ENCODE data around the gene KLF2.

KLF2 gene

DNA sequence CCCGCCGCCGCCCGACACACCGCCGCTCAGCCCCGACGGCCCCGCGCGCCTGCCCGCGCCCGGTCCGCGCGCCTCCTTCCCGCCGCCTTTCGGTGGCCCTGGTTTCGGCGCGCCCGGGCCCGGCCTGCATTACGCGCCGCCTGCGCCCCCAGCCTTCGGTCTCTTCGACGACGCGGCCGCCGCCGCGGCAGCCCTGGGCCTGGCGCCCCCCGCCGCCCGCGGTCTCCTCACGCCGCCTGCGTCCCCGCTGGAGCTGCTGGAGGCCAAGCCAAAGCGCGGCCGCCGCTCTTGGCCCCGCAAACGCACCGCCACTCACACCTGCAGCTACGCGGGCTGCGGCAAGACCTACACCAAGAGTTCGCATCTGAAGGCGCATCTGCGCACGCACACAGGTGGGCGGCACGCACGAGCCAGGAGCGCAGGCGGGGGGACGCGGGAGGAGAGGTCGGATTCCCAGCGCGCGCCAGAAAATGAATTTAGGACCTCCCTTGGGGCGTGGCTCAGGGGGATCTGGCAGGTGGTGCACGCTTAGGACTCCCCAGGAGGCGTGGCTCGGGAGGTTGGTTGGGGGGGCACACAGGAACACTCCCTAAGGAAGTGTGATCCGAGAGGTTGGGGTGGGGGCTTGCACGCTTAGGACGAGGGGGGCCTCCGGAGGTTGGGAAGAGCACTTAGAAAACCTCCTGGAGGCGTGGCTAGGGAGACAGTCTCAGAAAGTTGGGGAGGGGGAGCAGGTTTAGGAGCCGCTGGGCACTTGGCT lies 1.2 kb downstream of the KLF2 start:
- TF ChIP-seq SUZ12 (IDR thresholded peaks at IDR 0.05; ENCODE audit: extremely low read depth, insufficient read depth, insufficient read length) (peak; percentile 6), ZNF274 (IDR thresholded peaks at IDR 0.05; ENCODE audit: low read depth, low read length) (no peak)
- peak overlapping the region; percentile 72 for H3K4me3 ChIP-seq (ENCODE audit: insufficient read length, low read depth)
- H3K9me3 ChIP-seq (ENCODE audit: insufficient read depth, low read length), result no peaks in the 10 kb centered on the region
- no peak for DNase-seq (ENCODE audit: low read depth, low spot score)
- H3K36me3 ChIP-seq (ENCODE audit: insufficient read depth, insufficient read length, low read length), result peaks cover 11% of the 10 kb centered on the region
- H3K9ac ChIP-seq (ENCODE audit: insufficient read length, low read depth), result peak overlapping the region; percentile 80
- H3K27me3 ChIP-seq (ENCODE audit: insufficient read depth, insufficient read length), result peaks cover 75% of the 10 kb centered on the region
- H3K4me1 ChIP-seq (ENCODE audit: insufficient read depth, insufficient read length), result peaks cover 4% of the 10 kb centered on the region

DNA sequence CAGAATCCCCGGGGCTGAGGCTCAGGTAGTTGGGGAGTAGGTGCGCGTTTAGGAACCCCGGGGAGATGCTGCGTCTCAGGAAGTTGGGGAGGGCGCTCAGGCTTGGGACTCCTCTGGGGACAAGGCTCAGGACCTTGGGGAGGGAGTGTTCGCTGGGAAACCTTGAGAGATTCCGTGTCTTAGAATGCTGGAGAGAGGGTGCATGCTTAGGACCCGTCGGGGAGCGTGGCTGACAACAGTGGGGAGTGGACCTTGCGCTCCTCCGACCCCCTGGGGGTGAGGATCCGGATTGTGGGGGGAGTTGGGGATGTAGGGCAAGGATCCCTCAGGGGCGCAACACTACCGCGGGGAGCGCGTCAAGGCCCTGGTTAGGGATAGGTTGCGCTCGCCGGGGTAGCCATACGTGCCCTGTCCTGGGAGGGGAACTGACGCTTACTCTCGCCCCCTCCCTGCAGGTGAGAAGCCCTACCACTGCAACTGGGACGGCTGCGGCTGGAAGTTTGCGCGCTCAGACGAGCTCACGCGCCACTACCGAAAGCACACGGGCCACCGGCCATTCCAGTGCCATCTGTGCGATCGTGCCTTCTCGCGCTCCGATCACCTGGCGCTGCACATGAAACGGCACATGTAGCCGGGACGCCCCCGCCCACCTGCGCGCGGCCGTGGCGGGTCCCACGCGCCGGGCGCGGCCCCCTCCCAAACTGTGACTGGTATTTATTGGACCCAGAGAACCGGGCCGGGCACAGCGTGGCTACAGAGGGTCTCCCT lies 2.0 kb downstream of the KLF2 start:
- TF ChIP-seq ZNF274 (IDR thresholded peaks at IDR 0.05; ENCODE audit: low read depth, low read length), result no peak
- TF ChIP-seq SUZ12 (IDR thresholded peaks at IDR 0.05; ENCODE audit: extremely low read depth, insufficient read depth, insufficient read length), result peak; percentile 74
- no peaks in the 10 kb centered on the region for H3K9me3 ChIP-seq (ENCODE audit: insufficient read depth, low read length)
- peaks cover 11% of the 10 kb centered on the region for H3K36me3 ChIP-seq (ENCODE audit: insufficient read depth, insufficient read length, low read length)
- peaks cover 75% of the 10 kb centered on the region for H3K27me3 ChIP-seq (ENCODE audit: insufficient read depth, insufficient read length)
- H3K4me1 ChIP-seq (ENCODE audit: insufficient read depth, insufficient read length), result peaks cover 4% of the 10 kb centered on the region
- peak overlapping the region; percentile 72 for H3K4me3 ChIP-seq (ENCODE audit: insufficient read length, low read depth)
- DNase-seq (ENCODE audit: low read depth, low spot score), result no peak
- H3K9ac ChIP-seq (ENCODE audit: insufficient read length, low read depth), result peak overlapping the region; percentile 70

DNA sequence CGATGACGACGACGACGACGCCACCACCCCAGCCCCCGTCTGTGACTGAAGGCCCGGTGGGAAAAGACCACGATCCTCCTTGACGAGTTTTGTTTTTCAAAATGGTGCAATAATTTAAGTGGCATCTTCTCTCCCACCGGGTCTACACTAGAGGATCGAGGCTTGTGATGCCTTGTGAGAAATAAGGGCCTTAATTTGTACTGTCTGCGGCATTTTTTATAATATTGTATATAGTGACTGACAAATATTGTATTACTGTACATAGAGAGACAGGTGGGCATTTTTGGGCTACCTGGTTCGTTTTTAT lies 2.5 kb downstream of the KLF2 start:
- Histone ChIP-seq H3K9ac (ENCODE audit: insufficient read length, low read depth) (no peak overlapping the region), H3K4me3 (ENCODE audit: insufficient read length, low read depth) (peak overlapping the region; percentile 72)

DNA sequence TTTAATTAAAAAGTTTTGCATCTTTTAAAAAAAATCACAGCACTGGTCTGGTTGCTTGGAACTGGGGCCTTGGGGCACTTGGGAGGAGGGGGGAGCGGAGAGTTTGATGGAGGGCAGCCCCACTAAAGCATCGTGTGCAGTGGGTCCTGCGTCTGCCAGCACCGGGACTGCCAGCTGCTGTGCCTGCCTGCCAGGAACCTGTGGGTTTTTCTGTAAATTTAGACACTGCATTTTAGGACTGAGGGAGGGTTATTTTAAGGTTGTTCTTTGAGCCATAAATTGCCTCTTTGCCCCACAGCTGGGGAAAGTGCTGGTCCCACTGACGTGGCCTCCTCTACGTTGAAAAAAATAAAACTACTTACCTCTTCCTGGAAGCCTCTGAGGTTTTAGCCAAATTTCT lies 2.9 kb downstream of the KLF2 start:
- Histone ChIP-seq H3K27me3 (ENCODE audit: insufficient read depth, insufficient read length) (peaks cover 73% of the 10 kb centered on the region), H3K36me3 (ENCODE audit: insufficient read depth, insufficient read length, low read length) (peaks cover 11% of the 10 kb centered on the region), H3K9me3 (ENCODE audit: insufficient read depth, low read length) (no peaks in the 10 kb centered on the region), H3K4me3 (ENCODE audit: insufficient read length, low read depth) (no peak overlapping the region), H3K4me1 (ENCODE audit: insufficient read depth, insufficient read length) (peaks cover 8% of the 10 kb centered on the region), H3K9ac (ENCODE audit: insufficient read length, low read depth) (no peak overlapping the region)
- no peak for DNase-seq (ENCODE audit: low read depth, low spot score)
- TF ChIP-seq ZNF274 (IDR thresholded peaks at IDR 0.05; ENCODE audit: low read depth, low read length), result no peak
- no peak for TF ChIP-seq YY1 (IDR thresholded peaks at IDR 0.05; ENCODE audit: insufficient read depth, insufficient read length)
- TF ChIP-seq SUZ12 (IDR thresholded peaks at IDR 0.05; ENCODE audit: extremely low read depth, insufficient read depth, insufficient read length), result no peak

More for the DNA sequence above, 2.5 kb downstream of the KLF2 start:
- H3K9me3 ChIP-seq (ENCODE audit: insufficient read depth, low read length), result no peaks in the 10 kb centered on the region
- TF ChIP-seq ZNF274 (IDR thresholded peaks at IDR 0.05; ENCODE audit: low read depth, low read length) (no peak), SUZ12 (IDR thresholded peaks at IDR 0.05; ENCODE audit: extremely low read depth, insufficient read depth, insufficient read length) (no peak), YY1 (IDR thresholded peaks at IDR 0.05; ENCODE audit: insufficient read depth, insufficient read length) (no peak)
- peaks cover 11% of the 10 kb centered on the region for H3K36me3 ChIP-seq (ENCODE audit: insufficient read depth, insufficient read length, low read length)
- no peak for DNase-seq (ENCODE audit: low read depth, low spot score)
- H3K27me3 ChIP-seq (ENCODE audit: insufficient read depth, insufficient read length), result peaks cover 75% of the 10 kb centered on the region
- peaks cover 7% of the 10 kb centered on the region for H3K4me1 ChIP-seq (ENCODE audit: insufficient read depth, insufficient read length)

DNA sequence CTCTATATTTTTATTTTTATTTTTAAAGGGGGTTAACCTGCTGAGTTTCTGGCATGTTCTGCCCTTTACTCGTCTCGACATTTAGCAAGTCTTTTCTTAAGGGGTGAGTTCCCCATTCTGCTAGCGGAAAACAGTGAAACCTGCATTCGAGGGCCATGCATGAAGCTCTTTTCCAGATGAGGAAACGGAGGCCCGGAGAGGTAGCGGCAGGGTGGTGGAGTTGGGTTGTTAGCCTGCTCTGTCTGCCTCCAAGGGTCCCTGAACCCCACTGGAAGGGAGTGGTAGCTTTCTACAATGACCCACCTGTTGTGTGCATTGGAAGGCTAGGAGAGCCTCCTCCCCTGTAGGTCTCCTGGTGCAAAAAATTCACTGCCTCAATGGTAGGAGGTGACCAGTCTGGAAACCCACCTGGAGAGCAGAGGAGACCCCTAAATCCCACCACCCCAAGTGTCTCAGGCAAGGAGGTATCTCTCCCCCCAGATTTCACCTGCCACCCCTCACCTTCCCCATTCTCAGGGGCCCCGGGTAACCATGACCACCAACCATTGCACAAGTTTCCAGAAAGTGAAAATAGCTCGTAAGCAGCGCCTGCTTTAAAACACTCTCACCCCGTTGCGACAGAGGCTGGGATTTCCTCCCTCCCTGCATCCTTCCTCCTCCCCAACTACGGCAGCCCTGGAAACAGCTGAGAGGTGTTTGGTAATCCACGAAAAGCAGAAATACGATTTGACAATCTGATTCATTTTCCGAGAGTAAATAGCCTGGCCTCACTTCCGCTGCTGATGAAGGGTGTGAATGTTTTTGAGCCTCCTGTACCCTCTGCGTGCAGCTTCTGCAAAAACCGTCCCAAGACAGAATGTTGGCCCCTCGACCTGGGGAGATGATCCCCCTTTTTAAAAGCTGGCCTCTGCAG lies 3.5 kb downstream of the KLF2 start:
- Histone ChIP-seq H3K36me3 (ENCODE audit: insufficient read depth, insufficient read length, low read length) (peaks cover 11% of the 10 kb centered on the region), H3K4me3 (ENCODE audit: insufficient read length, low read depth) (no peak overlapping the region), H3K4me1 (ENCODE audit: insufficient read depth, insufficient read length) (peaks cover 8% of the 10 kb centered on the region), H3K9me3 (ENCODE audit: insufficient read depth, low read length) (no peaks in the 10 kb centered on the region), H3K27me3 (ENCODE audit: insufficient read depth, insufficient read length) (peaks cover 68% of the 10 kb centered on the region), H3K9ac (ENCODE audit: insufficient read length, low read depth) (no peak overlapping the region)
- TF ChIP-seq YY1 (IDR thresholded peaks at IDR 0.05; ENCODE audit: insufficient read depth, insufficient read length), result no peak
- no peak for TF ChIP-seq SUZ12 (IDR thresholded peaks at IDR 0.05; ENCODE audit: extremely low read depth, insufficient read depth, insufficient read length)
- no peak for TF ChIP-seq ZNF274 (IDR thresholded peaks at IDR 0.05; ENCODE audit: low read depth, low read length)
- DNase-seq (ENCODE audit: low read depth, low spot score), result no peak

DNA sequence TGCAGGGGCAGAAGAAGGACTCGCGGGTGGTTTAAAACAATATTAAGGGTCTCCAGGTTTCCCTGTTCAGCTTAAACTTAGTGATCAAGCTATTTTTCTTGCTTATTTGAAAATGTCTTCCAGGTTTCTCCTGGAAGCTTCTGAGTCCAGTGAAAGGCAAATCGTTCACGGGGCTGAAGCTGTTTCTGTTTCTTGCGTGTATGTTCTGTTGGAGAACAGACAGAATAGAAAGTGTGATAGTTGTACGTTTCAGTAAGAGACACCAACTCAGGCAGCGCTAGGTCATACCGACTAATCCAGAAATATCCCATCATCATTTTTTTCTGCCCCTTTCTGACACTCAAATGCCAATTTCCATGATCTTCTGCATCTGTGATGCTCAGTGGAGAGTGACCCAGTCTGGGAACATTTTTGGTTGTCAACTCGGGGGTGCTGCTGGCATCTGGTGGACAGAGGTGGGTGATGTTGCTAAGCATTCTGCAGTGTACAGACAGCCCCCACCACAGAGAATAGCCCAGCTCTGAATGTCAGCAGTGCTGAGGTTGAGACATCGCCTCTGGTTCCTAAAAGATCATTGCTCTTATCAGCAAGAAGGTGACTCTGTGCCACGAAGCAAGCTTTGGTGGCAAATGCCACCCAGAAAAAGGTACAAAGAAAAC lies 4.3 kb downstream of the KLF2 start:
- DNase-seq (ENCODE audit: low read depth, low spot score), result no peak
- peaks cover 60% of the 10 kb centered on the region for H3K27me3 ChIP-seq (ENCODE audit: insufficient read depth, insufficient read length)
- H3K9me3 ChIP-seq (ENCODE audit: insufficient read depth, low read length), result no peaks in the 10 kb centered on the region
- H3K4me3 ChIP-seq (ENCODE audit: insufficient read length, low read depth), result no peak overlapping the region
- peaks cover 11% of the 10 kb centered on the region for H3K36me3 ChIP-seq (ENCODE audit: insufficient read depth, insufficient read length, low read length)
- TF ChIP-seq SUZ12 (IDR thresholded peaks at IDR 0.05; ENCODE audit: extremely low read depth, insufficient read depth, insufficient read length) (no peak), YY1 (IDR thresholded peaks at IDR 0.05; ENCODE audit: insufficient read depth, insufficient read length) (no peak), ZNF274 (IDR thresholded peaks at IDR 0.05; ENCODE audit: low read depth, low read length) (no peak)
- H3K4me1 ChIP-seq (ENCODE audit: insufficient read depth, insufficient read length), result peaks cover 8% of the 10 kb centered on the region
- no peak overlapping the region for H3K9ac ChIP-seq (ENCODE audit: insufficient read length, low read depth)

All from NT2/D1 (cell line).